A549 (cell line): Measurements from ENCODE around the gene SEPTIN1. TPM values are rescaled to one million over a fixed set of nuclear protein-coding genes. Genes with fewer than 3 reads are reported as not detected.

Experiments
- CBX2 ChIP-seq: fragments of 200-600 bp; sonication (generic); IDR thresholded peaks from 2 replicates; pipeline ENCODE4 v1.6.1; 2016; ENCODE audit warnings: low read depth, mild to moderate bottlenecking, borderline replicate concordance
- CEBPB ChIP-seq, 2 experiments: fragments of >200 bp in 1 of 2; sonication (Bioruptor Twin) in 1 of 2; formaldehyde crosslinking in 1 of 2; IDR thresholded peaks; 2 replicates each; pipeline ENCODE4 v1.6.1; 2012 to 2016
- EHMT2 ChIP-seq: fragments of 200-600 bp; sonication (generic); IDR thresholded peaks from 2 replicates; pipeline ENCODE4 v1.6.1; 2016; ENCODE audit warnings: antibody characterized with exemption, low read depth, mild to moderate bottlenecking, moderate library complexity
- ESRRA ChIP-seq: fragments of 150-350 bp; IDR thresholded peaks from 2 replicates; pipeline ENCODE4 v1.6.1; 2014; ENCODE audit warnings: mild to moderate bottlenecking, low read length, borderline replicate concordance
- FOXS1 ChIP-seq: fragments of 250-450 bp; sonication (Bioruptor Pico); IDR thresholded peaks from 2 replicates; pipeline ENCODE4 v1.5.0; 2020; ENCODE audit warnings: mild to moderate bottlenecking, moderate library complexity
- GATA3 ChIP-seq: IDR thresholded peaks from 2 replicates; pipeline ENCODE4 v1.6.1; 2012; ENCODE audit warnings: borderline replicate concordance
- HEYL ChIP-seq: fragments of 250-450 bp; sonication (Bioruptor Pico); IDR thresholded peaks from 2 replicates; pipeline ENCODE4 v1.8.0; 2021; ENCODE audit warnings: mild to moderate bottlenecking, moderate library complexity
- HMGXB4 ChIP-seq: fragments of 250-450 bp; sonication (Bioruptor Pico); IDR thresholded peaks from 2 replicates; pipeline ENCODE4 v1.5.0; 2021; ENCODE audit warnings: mild to moderate bottlenecking, moderate library complexity, borderline replicate concordance
- HOXB13 ChIP-seq: fragments of 250-450 bp; sonication (Bioruptor Pico); IDR thresholded peaks from 2 replicates; pipeline ENCODE4 v1.5.0; 2020; ENCODE audit warnings: low read depth, mild to moderate bottlenecking, moderate library complexity
- NR3C1 ChIP-seq: fragments of >200 bp; sonication (Bioruptor Twin); formaldehyde crosslinking; IDR thresholded peaks from 3 replicates; pipeline ENCODE4 v1.6.1; 2017
- PHF8 ChIP-seq: fragments of 200-600 bp; sonication (generic); IDR thresholded peaks from 2 replicates; pipeline ENCODE4 v1.6.1; 2016; ENCODE audit warnings: low read depth, mild to moderate bottlenecking, antibody characterized with exemption, moderate library complexity, borderline replicate concordance
- POLR2A ChIP-seq: IDR thresholded peaks from 2 replicates; pipeline ENCODE4 v1.6.1; 2012; ENCODE audit warnings: mild to moderate bottlenecking, low read length
- RCOR1 ChIP-seq: fragments of 150-350 bp; IDR thresholded peaks from 2 replicates; pipeline ENCODE4 v1.6.1; 2014; ENCODE audit warnings: antibody characterized with exemption, low read length, low read depth
- REST ChIP-seq: fragments of 200-600 bp; sonication (generic); IDR thresholded peaks from 2 replicates; pipeline ENCODE4 v1.6.1; 2016; ENCODE audit warnings: antibody characterized with exemption, mild to moderate bottlenecking, moderate library complexity
- RFX5 ChIP-seq: fragments of 450-650 bp; IDR thresholded peaks from 2 replicates; pipeline ENCODE4 v1.7.1; 2014; ENCODE audit warnings: antibody characterized with exemption, mild to moderate bottlenecking, moderate library complexity
- SMC3 ChIP-seq: fragments of >200 bp; sonication (Bioruptor Twin); formaldehyde crosslinking; IDR thresholded peaks from 3 replicates; pipeline ENCODE4 v1.6.1; 2018; ENCODE audit warnings: inconsistent platforms
- SREBF2 ChIP-seq: fragments of 450-650 bp; IDR thresholded peaks from 2 replicates; pipeline ENCODE4 v1.6.1; 2014; ENCODE audit warnings: mild to moderate bottlenecking, moderate library complexity
- TFCP2L1 ChIP-seq: fragments of 250-450 bp; sonication (Bioruptor Pico); IDR thresholded peaks from 2 replicates; pipeline ENCODE4 v1.5.0; 2021; ENCODE audit warnings: mild to moderate bottlenecking
- polyA plus RNA-seq, 4 experiments: library from polyadenylated mRNA; depleted of rRNA in 3 of 4; stranded (reverse); fragments of >200 nt; fragmentation: RNase III in 1 of 4; extraction: RNeasy Plus Mini Kit Qiagen cat#74134 plus additional on column Dnase treatment in 1 of 4; gene quantifications; 2 replicates in 3 of 4; 3 replicates in 1 of 4; pipeline ENCODE4 v1.2.3, GENCODE V29; 2011 to 2017
- TF ChIP-seq, protein P1 (sequence below): fragments of >200 bp; sonication (Bioruptor Twin); formaldehyde crosslinking; IDR thresholded peaks from 3 replicates; pipeline ENCODE4 v1.5.1; 2016
- TF ChIP-seq, protein P2 (sequence below): fragments of 250-450 bp; sonication (Bioruptor Pico); IDR thresholded peaks from 2 replicates; pipeline ENCODE4 v1.5.0; 2020; ENCODE audit warnings: low read depth, mild to moderate bottlenecking, moderate library complexity
- TF ChIP-seq, protein P3 (sequence below): fragments of 150-350 bp; IDR thresholded peaks from 2 replicates; pipeline ENCODE4 v1.6.1; 2014; ENCODE audit warnings: low read depth, mild to moderate bottlenecking, low read length
- TF ChIP-seq, protein P4 (sequence below): fragments of 450-650 bp; IDR thresholded peaks from 2 replicates; pipeline ENCODE4 v1.6.1; 2014; ENCODE audit warnings: antibody characterized with exemption
- TF ChIP-seq, protein P5 (sequence below): fragments of >200 bp; sonication (Bioruptor Twin); formaldehyde crosslinking; IDR thresholded peaks from 2 replicates; pipeline ENCODE4 v1.6.1; 2016

The SEPTIN1 gene
- polyA plus RNA-seq, 2 of the 4 experiments (the other 2 are of a cell fraction) = 0.17 to 0.65 TPM

DNA sequence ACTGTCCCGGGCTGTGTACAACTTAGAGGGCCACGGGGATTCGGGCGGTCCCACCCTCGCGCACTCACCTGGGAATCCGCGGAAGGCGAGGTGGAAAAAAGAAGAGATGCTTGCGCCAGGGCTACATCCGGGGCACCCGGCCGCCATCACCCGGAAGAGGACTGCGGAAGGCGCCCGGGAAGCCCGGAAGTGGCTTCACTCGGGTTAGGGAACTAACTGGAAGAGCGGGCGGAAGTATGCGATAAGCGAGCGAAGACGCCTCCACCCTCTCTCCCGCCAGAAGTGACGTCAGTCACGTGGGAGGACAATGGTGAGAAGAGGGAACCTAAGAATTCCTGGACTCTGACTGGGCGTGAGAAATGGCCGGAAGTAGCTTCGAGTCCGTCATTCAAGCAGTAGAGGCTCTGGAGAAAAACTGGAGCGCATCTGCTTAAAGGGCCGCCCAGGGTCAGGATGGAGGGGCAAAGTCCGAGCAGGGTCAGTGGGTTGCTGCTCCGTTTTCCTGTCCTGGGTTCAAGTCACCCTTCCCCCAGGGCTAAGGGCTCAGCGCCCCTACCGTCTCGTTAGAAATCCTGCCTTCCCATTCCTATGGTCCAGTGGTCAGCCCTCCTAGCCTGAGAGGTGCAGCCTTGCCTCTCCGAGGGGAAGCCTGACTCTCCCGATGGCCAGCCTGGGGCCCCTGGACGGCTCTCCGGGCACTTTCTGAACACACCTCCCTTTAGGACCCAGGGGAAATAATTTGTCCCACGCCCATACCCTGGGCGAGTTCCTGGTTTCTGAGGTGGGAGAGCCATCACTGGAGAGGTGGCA is 27.0 kb downstream of the SEPTIN1 start, which contains the start of gene CD2BP2 (continued):
- TF ChIP-seq FOXS1 (no peak), ESRRA (no peak), HMGXB4 (CRISPR knock-in tag) (no peak), CBX2 (no peak), REST (no peak), TFCP2L1 (CRISPR knock-in tag) (no peak), RFX5 (0 out of 2 replicates have a peak, but pooled peaks have one; percentile 13), SREBF2 (no peak), POLR2A (0 out of 2 replicates have a peak, but pooled peaks have one; percentile 31), HEYL (CRISPR knock-in tag) (no peak), PHF8 (peak; percentile 61; the same call in 1 of the 2 replicates), GATA3 (no peak), SMC3 (no peak), NR3C1 (no peak), EHMT2 (no peak), HOXB13 (no peak; the same call in 1 of the 2 replicates), RCOR1 (no peak), CEBPB (IDR thresholded peaks at IDR 0.05) (peak in 1 of 2 experiments; percentile 51; a peak in 1 of 4 replicates)
- TF ChIP-seq, protein P1, sequence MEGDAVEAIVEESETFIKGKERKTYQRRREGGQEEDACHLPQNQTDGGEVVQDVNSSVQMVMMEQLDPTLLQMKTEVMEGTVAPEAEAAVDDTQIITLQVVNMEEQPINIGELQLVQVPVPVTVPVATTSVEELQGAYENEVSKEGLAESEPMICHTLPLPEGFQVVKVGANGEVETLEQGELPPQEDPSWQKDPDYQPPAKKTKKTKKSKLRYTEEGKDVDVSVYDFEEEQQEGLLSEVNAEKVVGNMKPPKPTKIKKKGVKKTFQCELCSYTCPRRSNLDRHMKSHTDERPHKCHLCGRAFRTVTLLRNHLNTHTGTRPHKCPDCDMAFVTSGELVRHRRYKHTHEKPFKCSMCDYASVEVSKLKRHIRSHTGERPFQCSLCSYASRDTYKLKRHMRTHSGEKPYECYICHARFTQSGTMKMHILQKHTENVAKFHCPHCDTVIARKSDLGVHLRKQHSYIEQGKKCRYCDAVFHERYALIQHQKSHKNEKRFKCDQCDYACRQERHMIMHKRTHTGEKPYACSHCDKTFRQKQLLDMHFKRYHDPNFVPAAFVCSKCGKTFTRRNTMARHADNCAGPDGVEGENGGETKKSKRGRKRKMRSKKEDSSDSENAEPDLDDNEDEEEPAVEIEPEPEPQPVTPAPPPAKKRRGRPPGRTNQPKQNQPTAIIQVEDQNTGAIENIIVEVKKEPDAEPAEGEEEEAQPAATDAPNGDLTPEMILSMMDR = no peak
- TF ChIP-seq, protein P2, sequence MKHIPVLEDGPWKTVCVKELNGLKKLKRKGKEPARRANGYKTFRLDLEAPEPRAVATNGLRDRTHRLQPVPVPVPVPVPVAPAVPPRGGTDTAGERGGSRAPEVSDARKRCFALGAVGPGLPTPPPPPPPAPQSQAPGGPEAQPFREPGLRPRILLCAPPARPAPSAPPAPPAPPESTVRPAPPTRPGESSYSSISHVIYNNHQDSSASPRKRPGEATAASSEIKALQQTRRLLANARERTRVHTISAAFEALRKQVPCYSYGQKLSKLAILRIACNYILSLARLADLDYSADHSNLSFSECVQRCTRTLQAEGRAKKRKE (CRISPR knock-in tag) = no peak
- TF ChIP-seq, protein P3, sequence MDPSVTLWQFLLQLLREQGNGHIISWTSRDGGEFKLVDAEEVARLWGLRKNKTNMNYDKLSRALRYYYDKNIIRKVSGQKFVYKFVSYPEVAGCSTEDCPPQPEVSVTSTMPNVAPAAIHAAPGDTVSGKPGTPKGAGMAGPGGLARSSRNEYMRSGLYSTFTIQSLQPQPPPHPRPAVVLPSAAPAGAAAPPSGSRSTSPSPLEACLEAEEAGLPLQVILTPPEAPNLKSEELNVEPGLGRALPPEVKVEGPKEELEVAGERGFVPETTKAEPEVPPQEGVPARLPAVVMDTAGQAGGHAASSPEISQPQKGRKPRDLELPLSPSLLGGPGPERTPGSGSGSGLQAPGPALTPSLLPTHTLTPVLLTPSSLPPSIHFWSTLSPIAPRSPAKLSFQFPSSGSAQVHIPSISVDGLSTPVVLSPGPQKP = no peak
- TF ChIP-seq, protein P4, sequence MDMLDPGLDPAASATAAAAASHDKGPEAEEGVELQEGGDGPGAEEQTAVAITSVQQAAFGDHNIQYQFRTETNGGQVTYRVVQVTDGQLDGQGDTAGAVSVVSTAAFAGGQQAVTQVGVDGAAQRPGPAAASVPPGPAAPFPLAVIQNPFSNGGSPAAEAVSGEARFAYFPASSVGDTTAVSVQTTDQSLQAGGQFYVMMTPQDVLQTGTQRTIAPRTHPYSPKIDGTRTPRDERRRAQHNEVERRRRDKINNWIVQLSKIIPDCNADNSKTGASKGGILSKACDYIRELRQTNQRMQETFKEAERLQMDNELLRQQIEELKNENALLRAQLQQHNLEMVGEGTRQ = peak; percentile 94
- TF ChIP-seq, protein P5, sequence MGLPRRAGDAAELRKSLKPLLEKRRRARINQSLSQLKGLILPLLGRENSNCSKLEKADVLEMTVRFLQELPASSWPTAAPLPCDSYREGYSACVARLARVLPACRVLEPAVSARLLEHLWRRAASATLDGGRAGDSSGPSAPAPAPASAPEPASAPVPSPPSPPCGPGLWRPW = no peak
